ENCODE data around the gene TTLL5. TPM values are rescaled to one million over a fixed set of nuclear protein-coding genes. Genes with fewer than 3 reads are reported as not detected.

Gene TTLL5
- total RNA-seq, 1 donor from 2014 or later: 26.0 TPM

GRCh38 chr14:75826599-75826998 lies 165.6 kb downstream of the TTLL5 start:
- Histone ChIP-seq H3K9me3 (no peaks in the 10 kb centered on the region), H3K36me3 (no peaks in the 10 kb centered on the region), H3K4me3 (no peak overlapping the region), H3K27ac (no peak overlapping the region), H3K27me3 (no peaks in the 10 kb centered on the region), H3K4me1 (peaks cover 40% of the 10 kb centered on the region)
- no peak for DNase-seq
- no peak for TF ChIP-seq CTCF (IDR thresholded peaks at IDR 0.05)
- ATAC-seq: no peak
- intact Hi-C loops (cut with DNase I): no loop called here

DNA sequence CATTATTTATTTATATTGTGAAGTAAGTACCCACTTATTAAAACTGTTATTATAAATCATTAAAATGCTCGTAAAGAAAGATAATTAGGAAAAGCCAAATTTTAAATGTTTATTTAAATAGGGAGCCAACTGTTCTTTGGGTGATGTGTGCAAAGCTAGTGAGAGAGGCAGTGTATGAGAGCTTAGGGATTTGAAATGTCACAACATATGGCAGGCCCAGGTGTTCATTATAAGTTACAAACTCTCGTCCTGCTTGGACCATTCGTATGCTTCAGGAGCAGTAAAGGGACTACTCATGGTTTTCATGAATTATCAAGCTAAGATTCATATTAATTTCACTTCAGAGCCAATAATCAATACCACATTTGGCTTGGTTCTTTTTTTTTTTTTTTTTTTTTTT lies 166.3 kb downstream of the TTLL5 start:
- H3K9me3 ChIP-seq: no peaks in the 10 kb centered on the region
- DNase-seq (no peak), ATAC-seq (no peak)
- no peaks in the 10 kb centered on the region for H3K36me3 ChIP-seq
- no peaks in the 10 kb centered on the region for H3K27me3 ChIP-seq
- no peak overlapping the region for H3K27ac ChIP-seq
- peaks cover 37% of the 10 kb centered on the region for H3K4me1 ChIP-seq
- no peak for TF ChIP-seq CTCF (IDR thresholded peaks at IDR 0.05)
- H3K4me3 ChIP-seq: no peak overlapping the region
- intact Hi-C loops (cut with DNase I): no loop called here

GRCh38 chr14:75829316-75829715 lies 168.3 kb downstream of the TTLL5 start:
- DNase-seq (no peak), ATAC-seq (no peak)
- H3K27me3 ChIP-seq: no peaks in the 10 kb centered on the region
- H3K4me3 ChIP-seq: no peak overlapping the region
- no peaks in the 10 kb centered on the region for H3K9me3 ChIP-seq
- no peaks in the 10 kb centered on the region for H3K36me3 ChIP-seq
- H3K4me1 ChIP-seq: peaks cover 27% of the 10 kb centered on the region
- no peak overlapping the region for H3K27ac ChIP-seq
- intact Hi-C loops (cut with DNase I): no loop called here
- no peak for TF ChIP-seq CTCF (IDR thresholded peaks at IDR 0.05)

GRCh38 chr14:75831455-75831854 lies 170.4 kb downstream of the TTLL5 start:
- Histone ChIP-seq H3K36me3 (no peaks in the 10 kb centered on the region), H3K27ac (peak overlapping the region; percentile 65), H3K4me1 (peaks cover 12% of the 10 kb centered on the region), H3K27me3 (no peaks in the 10 kb centered on the region), H3K9me3 (no peaks in the 10 kb centered on the region), H3K4me3 (peak overlapping the region; percentile 9)
- DNase-seq (peak; percentile 86), ATAC-seq (peak; percentile 94)
- intact Hi-C loops (cut with DNase I): no loop called here
- TF ChIP-seq CTCF (IDR thresholded peaks at IDR 0.05): no peak

DNA sequence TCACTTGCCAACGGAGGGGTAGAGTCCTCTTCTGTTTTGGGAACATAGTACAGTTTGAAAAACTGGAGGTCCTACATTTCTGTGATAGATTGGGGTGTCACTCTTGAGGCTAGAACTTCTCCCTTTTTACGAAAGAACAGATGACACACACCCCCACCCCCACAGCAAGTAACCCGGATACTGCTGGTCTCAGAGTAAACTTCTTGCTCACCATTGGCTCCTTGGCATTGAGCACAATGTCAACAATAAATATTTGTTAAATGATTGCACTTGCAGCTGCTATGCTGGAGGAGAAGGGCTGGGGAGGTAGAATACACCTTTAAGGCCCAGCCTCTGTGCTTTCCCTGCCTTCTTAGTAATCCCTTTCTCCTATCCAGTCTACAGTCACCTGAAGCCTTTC lies 170.9 kb downstream of the TTLL5 start:
- DNase-seq (no peak), ATAC-seq (peak; percentile 82)
- H3K27ac ChIP-seq: peak overlapping the region; percentile 65
- TF ChIP-seq CTCF (IDR thresholded peaks at IDR 0.05): no peak
- no peaks in the 10 kb centered on the region for H3K36me3 ChIP-seq
- no peaks in the 10 kb centered on the region for H3K9me3 ChIP-seq
- no peaks in the 10 kb centered on the region for H3K27me3 ChIP-seq
- peaks cover 12% of the 10 kb centered on the region for H3K4me1 ChIP-seq
- no peak overlapping the region for H3K4me3 ChIP-seq
- intact Hi-C loops (cut with DNase I): no loop called here

- peaks cover 12% of the 10 kb centered on the region for H3K4me1 ChIP-seq
- H3K36me3 ChIP-seq: no peaks in the 10 kb centered on the region
- ATAC-seq (peak; percentile 23), DNase-seq (no peak)
- no peaks in the 10 kb centered on the region for H3K27me3 ChIP-seq
- H3K27ac ChIP-seq: peak overlapping the region; percentile 8
- TF ChIP-seq CTCF (IDR thresholded peaks at IDR 0.05): no peak
- intact Hi-C loops (cut with DNase I): no loop called here
- H3K9me3 ChIP-seq: no peaks in the 10 kb centered on the region
- H3K4me3 ChIP-seq: no peak overlapping the region
These were observed 171.7 kb downstream of the TTLL5 start for GRCh38 chr14:75832621-75833297.

All from upper lobe of right lung (tissue), 1 donor.